Activated CD4-positive, alpha-beta T cell treated with anti-CD3 and anti-CD28 coated beads, Interleukin-2, Interleukin-6, amounts not matched to agents 100 ng/mL and 50 ng/mL, durations not matched to agents 16 hours and 8 hours (primary cell): ENCODE data around the gene FREM2.

Experiments used
- DNase-seq: peaks from one replicate; pipeline ENCODE4 v3.0.0-alpha.2; 2020

FREM2 gene

DNA sequence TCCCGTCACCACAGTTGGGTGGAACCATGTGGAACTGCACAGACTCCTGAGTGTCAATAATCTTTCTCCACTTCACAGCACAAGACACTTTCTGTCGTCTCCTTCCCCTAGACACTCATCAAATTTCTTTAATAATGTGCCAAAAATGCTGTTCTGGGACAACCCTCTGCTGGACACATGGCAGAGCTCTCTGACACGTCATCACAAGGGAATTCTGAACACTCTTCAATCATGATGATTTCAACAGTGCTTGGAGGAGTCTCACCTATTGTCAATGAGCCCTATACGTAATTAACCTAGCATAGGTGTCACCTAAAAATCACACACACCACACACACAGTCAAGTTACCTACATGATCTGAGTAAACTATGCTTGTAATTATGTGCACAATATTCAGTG is 162.4 kb downstream of the FREM2 start:
- DNase-seq: no peak

DNA sequence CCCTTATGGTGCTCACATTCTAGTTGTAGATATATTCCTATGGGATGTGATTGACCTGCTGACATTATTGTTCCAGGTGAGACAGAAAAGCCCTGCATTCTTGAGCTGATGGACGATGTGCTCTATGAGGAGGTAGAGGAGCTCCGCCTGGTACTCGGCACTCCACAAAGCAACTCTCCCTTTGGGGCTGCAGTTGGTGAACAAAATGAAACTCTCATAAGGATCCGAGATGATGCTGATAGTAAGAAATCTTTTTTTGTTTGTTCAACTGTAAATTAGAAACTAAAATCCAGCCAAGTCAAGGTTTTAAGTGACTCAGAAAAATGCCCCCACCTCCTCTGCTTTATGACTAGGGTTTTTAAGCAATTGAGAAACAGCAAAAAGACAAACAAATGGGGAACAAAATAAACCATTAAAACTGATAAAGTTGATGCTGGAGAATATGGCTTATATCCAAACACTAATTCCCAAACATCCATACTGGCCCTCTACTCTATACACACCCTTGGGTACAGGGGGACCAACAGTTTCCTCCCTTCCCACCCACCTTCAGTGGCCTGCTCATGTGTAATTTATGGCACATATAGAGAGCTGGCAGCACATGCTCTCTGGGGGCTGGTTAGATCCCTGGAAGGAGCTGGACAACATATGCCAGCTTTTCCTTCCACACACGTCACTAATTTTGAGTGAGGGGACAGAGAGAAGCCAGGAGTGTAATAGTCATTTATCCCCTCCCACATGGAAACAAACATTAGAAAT is 164.2 kb downstream of the FREM2 start:
- DNase-seq: no peak

DNA sequence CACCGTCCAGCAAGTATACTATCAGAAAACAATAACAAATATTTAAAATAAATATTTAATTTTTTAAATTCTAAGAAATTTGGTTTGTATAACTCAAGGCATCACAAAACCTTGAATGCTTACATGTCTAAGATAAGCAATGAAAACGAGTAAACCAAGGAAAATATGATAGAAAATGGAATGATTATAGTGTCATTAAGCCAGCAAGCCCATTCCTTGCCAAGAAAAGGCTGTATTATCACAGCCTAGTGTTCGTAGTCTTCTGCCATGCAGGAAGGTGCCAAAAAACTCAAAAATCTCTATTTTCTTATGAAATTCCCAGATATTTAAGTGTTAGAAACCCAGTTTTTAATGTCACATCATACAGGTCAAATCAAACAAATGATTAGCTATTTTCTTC is 167.3 kb downstream of the FREM2 start:
- DNase-seq: no peak

DNA sequence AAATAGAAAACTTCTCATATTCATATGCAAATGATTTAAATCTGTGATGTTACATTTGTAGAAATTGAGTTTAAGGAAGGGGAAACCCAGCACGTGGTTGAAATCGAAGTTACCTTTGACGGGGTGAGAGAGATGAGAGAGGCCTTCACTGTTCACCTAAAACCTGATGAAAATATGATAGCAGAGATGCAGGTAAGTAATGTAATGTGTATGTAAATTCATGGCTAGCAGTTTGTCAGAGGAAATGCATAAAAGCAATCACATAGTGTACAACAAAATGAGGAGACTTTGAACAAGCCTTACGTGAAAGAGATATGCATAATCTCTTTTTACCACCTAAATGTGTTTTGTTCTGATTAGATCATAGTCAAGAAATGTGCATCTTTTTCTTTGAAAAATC is 169.2 kb downstream of the FREM2 start:
- no peak for DNase-seq

GRCh38 chr13:38862443-38862842 is 175.6 kb downstream of the FREM2 start:
- no peak for DNase-seq

DNA sequence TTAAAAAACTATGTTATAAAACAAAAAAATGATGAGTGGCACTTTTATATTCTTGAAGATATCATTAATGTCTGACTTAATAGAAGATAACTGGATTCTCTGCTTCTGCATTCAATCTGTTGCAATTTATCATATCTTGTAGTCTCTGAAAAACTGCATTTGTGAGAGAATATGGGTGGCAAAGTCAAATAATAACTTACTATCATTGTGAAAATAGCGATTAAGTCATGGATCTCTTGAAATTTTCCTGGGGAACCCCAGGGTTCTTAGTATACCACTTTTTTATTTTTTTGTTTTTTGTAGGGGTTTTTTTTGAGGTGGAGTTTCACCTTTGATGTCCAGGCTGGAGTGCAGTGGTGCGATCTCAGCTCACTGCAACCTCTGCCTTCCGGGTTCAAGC is 176.7 kb downstream of the FREM2 start:
- no peak for DNase-seq

GRCh38 chr13:38866649-38867048 is 179.8 kb downstream of the FREM2 start:
- no peak for DNase-seq

DNA sequence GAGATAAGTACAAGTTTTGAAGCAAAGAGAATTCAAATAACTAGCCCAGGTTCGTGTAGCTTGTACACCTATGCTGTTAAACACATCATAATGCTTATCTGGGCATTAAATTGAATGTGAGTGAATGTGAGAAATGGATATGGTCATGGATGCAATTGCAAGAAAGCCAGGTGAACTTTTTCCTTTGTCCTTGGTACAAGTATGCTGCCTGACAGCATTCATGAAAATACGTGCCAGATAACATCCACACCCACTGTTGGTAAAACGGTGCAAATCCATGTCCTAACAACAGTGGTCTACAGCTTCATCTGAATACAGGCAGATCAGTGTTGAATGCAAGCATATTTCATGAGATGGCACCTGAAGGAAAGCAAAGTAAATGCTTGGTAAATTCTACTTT is 181.5 kb downstream of the FREM2 start:
- no peak for DNase-seq

- DNase-seq: no peak
Observed at GRCh38 chr13:38868870-38869269, 182.0 kb downstream of the FREM2 start.

DNA sequence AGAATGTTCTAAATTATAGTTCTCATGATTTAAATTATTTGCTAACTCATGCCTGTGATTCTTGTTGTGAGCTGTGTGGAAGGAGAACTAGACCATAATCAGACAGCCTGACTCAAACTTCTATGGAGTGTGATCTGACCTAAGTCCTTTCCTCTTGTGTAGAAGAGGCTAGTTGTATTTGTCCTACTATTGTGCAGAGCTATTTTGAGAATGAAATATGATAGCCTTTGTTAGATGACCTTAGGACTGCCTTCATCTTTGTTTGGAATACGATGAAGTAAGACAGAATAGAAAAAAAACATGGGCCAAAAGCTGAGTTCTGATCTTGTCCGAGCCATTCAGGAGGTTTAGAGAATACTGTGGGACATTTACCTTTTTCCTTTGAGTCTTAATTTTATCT is 184.4 kb downstream of the FREM2 start:
- no peak for DNase-seq

- peak; percentile 47 for DNase-seq
Observed at GRCh38 chr13:38872693-38873092, 185.8 kb downstream of the FREM2 start.

GRCh38 chr13:38875186-38875875 is 188.5 kb downstream of the FREM2 start:
- no peak for DNase-seq

- DNase-seq: no peak
Observed at GRCh38 chr13:38879278-38879677, 192.4 kb downstream of the FREM2 start.

GRCh38 chr13:38879786-38880185 is 192.9 kb downstream of the FREM2 start:
- DNase-seq: no peak

DNA sequence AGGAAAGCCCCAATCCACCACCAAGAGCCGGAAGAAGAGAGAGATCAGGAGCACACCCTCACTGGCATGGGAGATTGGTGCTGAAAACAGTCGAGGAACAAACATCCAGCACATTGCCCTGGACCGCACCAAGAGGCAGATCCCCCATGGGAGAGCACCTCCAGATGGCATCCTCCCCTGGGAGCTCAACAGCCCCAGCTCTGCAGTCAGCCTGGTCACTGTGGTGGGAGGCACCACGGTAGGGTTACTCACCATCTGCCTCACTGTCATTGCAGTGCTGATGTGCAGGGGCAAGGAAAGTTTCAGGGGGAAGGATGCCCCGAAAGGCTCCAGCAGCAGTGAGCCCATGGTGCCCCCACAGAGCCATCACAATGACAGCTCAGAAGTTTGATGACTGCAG is 193.5 kb downstream of the FREM2 start:
- DNase-seq: no peak

GRCh38 chr13:38883783-38884182 is 196.9 kb downstream of the FREM2 start:
- no peak for DNase-seq

DNA sequence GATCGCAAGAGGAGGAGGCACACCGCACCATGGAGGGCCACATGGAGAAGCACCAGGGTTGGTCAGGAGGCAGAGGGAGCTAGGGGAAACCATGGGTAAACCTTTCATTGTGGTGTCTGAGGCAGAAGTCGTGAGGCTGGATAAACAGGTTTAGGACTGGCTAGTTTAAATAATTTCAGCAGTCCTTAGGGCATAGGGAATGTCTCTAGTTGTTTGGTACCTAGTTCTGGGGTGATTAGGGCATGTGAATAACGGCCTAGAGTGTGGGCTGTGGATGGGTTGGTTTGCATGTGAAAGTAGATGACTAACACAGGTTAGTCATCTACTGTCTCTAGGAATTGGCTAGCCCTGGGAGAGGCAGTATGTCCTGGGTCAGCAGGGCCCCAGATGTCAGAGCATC is 201.4 kb downstream of the FREM2 start:
- peak; percentile 9 for DNase-seq

- no peak for DNase-seq
Observed at GRCh38 chr13:38895075-38895474, 208.2 kb downstream of the FREM2 start.

- DNase-seq: no peak
Observed at GRCh38 chr13:38897521-38897920, 210.6 kb downstream of the FREM2 start.

GRCh38 chr13:38898481-38898880 is 211.6 kb downstream of the FREM2 start:
- no peak for DNase-seq

DNA sequence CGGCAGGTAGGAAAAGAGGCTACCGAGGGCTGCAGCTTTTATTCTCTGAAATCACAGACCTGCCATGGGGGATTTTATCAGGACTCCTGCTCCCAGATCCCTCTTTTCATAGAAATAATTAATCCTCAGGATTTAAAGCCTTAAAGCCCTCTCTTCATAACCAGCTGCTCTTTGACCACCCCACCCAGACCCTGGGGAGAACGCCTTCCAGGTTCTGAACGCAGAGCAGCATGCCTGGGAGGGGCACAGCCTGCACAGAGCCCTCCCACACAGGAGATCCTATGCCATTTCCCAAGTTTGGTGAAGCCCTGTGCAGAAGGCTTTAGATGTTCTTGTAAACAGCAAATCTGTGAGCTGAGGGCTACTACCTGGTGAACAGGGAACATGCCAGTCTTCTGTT is 212.7 kb downstream of the FREM2 start:
- DNase-seq: no peak

GRCh38 chr13:38900188-38900587 is 213.3 kb downstream of the FREM2 start:
- no peak for DNase-seq

DNA sequence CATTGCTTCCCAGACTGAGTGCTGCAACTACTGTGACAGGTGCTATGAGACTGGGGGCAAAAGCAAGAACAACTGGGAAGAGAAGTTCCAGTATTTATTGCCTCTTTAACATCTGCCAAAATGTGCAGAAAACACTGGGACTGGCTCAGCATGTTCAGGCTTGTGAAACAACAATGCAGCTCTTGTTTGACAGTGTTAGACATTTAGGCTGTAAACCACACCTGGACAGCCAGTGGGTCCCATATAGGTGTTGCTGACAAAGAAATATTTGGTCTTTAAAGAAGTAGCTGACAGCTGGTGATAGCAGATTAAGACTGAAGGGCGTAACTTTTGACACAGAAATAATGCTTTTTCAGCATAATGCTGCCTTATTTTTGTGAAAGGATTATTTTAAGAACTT is 215.7 kb downstream of the FREM2 start:
- no peak for DNase-seq

GRCh38 chr13:38905081-38905480 is 218.2 kb downstream of the FREM2 start:
- DNase-seq: no peak

- no peak for DNase-seq
Observed at GRCh38 chr13:38905861-38906260, 219.0 kb downstream of the FREM2 start.
